B cell (primary cell): ENCODE data around the gene IQSEC3.

Source experiments
- EZH2 ChIP-seq: IDR thresholded peaks from 2 replicates; pipeline ENCODE4 v1.6.1; 2012; ENCODE audit warnings: borderline replicate concordance, low read depth, mild to moderate bottlenecking, moderate library complexity, low read length; ENCODE audit not compliant: insufficient read depth, poor library complexity, severe bottlenecking
- TF ChIP-seq, protein P1 (sequence below): fragments of 200-600 bp; IDR thresholded peaks from one replicate; pipeline ENCODE4 v1.8.0; 2022; ENCODE audit warnings: antibody characterized with exemption, mild to moderate bottlenecking

- TF ChIP-seq, protein P1, sequence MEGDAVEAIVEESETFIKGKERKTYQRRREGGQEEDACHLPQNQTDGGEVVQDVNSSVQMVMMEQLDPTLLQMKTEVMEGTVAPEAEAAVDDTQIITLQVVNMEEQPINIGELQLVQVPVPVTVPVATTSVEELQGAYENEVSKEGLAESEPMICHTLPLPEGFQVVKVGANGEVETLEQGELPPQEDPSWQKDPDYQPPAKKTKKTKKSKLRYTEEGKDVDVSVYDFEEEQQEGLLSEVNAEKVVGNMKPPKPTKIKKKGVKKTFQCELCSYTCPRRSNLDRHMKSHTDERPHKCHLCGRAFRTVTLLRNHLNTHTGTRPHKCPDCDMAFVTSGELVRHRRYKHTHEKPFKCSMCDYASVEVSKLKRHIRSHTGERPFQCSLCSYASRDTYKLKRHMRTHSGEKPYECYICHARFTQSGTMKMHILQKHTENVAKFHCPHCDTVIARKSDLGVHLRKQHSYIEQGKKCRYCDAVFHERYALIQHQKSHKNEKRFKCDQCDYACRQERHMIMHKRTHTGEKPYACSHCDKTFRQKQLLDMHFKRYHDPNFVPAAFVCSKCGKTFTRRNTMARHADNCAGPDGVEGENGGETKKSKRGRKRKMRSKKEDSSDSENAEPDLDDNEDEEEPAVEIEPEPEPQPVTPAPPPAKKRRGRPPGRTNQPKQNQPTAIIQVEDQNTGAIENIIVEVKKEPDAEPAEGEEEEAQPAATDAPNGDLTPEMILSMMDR: no peak
- TF ChIP-seq EZH2: no peak
These were observed 16.2 kb downstream of the IQSEC3 start for GRCh38 chr12:82740-83139.
